Measurements from ENCODE around the gene TGFBR1.
"Not testable (repeated sequence)": the region's sequence is repeated elsewhere in the genome, so short reads cannot be mapped to it uniquely, and the experiment has no call there.

The TGFBR1 gene

DNA sequence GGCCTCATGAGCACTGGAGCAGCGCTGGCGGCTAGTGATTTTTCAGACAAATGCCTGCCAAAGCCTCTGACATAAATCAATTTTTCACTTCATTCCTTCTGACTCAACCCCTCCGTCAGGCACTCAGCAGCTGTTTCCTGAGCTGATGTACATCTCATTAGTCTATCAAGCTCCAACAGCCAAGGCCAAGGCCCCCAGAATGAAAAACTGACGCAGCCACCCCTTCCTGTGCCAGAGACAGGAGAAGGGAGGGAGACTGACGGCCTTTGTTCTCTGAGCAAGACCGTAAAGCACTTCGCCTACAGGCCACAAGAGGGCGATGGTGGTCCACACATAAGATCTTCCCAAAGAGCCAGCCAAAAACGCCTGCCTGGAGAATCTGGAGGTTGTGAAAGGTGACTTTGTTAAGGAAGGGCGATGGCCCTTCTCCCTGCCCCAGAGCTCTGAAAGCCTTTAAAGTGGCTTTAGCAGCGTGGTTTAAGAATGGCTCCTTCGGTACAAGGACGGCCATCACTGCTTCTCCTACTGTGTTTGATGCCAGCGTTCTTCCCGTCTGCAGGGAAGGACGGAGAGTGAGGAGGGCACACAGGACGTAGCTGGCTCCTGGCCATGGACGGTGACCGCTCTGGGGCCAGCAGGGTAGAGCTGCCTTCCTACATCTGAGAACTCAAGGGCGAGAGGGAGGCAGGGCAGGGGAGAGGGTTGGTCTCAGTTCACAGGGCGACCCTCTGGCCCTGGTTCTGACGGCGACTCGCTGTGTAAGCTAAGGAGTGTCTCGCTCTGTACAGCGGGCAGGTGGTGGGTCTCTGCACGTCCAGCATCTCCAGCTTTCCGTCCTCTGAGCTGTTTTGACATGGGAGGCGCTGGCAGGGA lies 79.8 kb downstream of the TGFBR1 start:
- peak; percentile 33 to 56 for DNase-seq (ENCODE audit: low read depth in 2 of 2, low spot score in 1 of 2)

DNA sequence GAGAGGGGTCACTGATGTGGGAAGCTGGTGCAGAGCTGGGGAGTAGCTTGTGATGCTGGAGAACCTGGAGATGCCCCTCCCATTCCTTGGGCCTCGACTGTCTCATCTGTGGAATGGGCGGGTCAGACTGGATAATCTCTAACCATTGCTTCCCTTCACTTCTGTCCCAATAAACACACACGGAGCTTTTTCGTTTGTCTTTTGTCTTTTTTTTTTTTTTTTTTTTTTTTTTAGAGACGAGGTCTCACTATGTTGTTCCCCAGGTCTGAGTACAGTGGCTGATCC lies 80.4 kb downstream of the TGFBR1 start:
- DNase-seq (ENCODE audit: low read depth in 2 of 2, low spot score in 1 of 2) = no peak

DNA sequence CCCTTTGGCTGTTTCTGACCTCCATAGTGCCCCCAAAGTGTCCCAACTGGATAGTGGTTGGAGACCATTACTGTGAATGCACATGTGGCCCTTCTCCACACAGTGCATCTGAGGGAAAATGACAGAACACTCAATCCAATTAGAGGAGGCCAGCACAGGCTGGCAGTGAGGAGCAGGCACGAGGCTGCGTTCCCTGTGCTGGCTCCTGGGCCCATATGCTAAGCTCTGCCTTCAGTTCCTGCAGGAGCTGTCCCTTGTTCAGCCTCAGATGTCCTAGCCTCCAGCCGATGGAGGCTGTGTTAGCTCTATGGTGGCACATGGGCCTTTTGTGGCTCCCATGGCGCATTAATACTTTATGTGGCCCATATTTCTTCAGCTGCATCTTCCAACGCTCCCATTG lies 81.0 kb downstream of the TGFBR1 start:
- DNase-seq (ENCODE audit: low read depth in 2 of 2, low spot score in 1 of 2) = no peak

DNA sequence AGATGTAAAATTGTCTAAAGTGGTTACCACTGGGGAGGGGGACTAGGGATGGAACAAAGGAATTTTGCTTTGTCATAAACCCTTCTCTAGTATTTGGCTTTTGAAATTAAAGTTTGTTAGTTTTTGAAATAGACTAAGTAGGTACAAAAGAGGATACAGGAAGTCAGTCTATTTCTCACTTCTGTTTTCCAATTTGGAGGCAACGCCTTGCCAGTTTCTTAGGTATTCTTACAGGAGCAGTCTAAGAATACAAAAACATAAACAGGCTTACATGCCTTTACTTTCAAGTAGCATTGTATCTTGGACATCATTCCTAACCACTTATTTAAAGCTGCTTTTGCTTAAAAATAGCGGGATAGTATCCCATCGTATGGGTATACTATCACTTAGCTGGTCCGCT lies 82.4 kb downstream of the TGFBR1 start:
- no peak for DNase-seq (ENCODE audit: low read depth in 2 of 2, low spot score in 1 of 2)

DNA sequence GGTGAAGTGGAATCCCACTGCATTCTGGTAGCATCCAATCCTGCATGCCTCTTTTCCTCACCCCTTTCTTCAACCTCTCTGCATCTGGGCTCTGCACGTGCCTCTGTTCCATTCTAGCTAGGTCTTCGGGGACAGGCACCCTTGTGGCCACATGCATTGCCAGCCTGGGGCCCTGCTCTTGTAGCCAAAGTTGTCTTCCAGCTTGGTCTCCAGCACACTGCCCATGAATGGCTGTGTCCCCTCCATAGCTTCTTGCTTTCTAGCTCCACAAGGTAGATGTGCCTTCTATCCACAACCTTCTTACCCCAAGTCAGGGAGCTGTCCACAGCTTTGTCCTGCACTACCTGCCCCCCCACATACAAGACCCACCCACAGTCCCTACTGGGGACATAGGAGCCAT lies 84.3 kb downstream of the TGFBR1 start:
- DNase-seq (ENCODE audit: low read depth in 2 of 2, low spot score in 1 of 2) = no peak

DNA sequence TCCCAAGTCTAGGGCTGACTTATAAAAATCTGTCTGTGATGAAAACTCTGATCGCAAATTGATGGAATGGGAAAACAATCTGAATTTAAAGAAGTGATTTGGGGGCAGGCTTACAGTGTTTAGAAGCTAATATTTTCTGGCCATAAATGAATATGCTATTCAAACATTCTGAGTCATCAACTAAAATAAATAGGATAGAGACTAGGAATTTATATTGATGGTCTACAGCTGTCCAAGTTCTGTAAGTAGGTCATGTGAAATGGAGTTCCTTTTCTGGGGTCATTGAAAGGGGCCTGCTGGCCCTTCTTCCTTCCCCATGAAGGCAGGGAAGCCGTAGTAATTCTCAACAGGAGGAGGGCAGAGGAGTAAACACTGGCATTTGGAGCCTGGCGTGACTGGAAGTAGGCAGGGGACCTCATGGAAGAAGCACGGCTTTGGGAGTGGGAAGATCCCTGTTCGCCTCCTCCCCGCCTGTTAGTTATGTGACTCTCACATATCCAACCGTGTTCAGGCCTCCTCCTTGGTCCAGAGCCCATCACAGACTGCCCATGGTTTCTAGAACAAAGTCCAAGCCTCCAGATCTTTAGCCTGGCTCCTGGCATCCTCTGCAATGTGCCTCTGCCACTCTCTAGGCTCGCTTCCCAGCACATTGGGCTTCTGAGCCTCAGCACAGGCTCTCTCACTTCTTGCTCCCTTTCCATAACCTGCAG lies 85.1 kb downstream of the TGFBR1 start:
- DNase-seq (ENCODE audit: low read depth in 2 of 2, low spot score in 1 of 2) = no peak

DNA sequence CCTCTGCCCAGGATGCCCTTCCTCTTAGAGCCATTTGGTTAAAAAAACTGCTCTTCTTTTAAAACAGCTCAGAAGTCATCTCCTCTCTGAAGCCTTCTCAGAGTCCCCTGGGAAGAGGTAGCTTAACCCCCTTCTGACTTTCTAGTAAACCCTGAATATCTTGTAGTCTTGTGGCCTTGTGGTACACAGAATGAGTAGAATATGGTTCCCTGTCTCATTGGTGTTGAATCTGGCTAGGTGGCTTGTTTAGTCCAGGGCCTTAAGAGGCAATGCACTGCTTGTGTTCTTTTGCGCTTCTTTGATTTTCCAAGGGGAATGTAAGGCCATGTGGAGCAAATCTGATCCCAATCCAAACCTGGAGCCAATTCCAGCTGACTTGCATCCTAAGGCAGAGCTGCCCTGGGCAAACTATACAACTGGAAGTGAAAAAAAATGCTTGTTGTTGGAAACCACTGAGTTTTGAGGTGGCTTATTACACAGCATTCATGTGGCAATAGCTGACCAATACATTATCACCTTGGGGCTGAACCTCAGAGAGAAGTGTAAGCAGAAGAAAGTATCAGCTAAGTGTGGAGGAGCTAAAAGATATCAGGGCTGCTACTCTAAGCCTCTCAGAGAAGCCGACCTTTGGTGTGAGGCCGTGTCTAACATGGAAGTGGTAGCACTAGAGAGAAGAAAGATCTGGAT lies 85.8 kb downstream of the TGFBR1 start:
- no peak for DNase-seq (ENCODE audit: low read depth in 2 of 2, low spot score in 1 of 2)

DNA sequence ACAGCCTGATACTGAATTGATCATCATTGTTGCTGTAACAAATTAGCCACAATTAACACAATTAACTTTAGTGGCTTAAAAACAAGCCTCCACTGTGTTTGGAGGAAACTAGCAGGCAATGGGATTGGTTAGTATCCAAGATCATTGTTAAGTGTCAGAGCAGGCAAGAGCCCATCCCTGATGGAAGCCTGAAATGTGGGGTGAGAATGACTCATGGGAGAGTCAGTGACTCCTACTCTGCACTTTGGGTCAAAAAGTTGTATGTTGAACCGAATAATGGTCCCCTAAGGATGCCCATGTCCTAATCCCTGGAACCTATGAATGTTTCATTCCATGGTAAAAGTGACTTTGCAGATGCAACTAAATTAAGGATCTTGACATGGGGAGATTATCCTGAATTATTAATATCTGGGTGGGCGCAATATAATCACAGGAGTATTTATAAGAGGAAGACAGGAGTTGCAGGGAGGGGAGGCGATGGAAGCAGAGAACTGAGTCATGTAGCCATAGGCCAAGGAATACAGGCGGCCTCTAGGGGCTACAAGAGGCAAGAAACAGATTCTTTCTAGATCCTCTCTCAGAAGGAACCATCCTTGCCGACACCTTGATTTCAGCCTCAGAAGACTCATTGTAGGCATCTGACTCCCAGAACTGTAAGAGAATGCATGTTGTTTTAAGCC lies 88.0 kb downstream of the TGFBR1 start:
- DNase-seq (ENCODE audit: low read depth in 2 of 2, low spot score in 1 of 2) = no peak

DNA sequence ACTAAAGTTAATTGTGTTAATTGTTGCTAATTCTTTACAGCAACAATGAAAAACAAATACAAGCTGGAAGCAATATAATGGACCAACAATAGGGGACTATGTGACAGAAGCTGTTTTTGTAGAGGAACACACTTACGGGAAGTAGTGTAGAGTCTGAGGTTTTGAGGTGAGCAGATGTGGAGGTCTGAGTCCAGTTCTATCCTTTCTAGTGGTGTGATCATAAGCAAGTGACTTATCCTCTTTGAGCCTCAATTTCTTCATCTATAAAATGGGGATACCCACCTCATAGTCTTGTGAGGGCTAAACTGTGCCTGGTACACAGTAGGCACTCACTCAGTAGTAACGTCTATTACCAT lies 88.5 kb downstream of the TGFBR1 start:
- DNase-seq (ENCODE audit: low read depth in 2 of 2, low spot score in 1 of 2) = no peak

DNA sequence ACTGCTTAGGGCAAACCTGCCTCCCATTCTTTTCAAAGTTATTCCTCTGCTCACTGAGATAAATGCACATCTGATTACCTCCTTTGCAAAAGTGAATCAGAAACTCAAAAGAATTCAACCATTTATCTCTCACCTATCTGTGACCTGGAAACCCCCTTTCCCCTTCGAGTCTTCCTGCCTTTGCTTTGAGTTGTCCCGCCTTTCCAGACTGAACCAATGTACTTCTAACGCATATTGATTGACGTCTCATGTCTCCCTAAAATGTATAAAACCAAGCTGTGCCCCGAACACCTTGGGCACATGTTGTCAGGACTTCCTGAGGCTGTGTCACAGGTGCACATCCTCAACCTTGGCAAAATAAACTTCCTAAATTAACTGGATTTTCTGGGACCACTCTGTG lies 91.6 kb downstream of the TGFBR1 start:
- DNase-seq (ENCODE audit: low read depth in 2 of 2, low spot score in 1 of 2) = not testable (repeated sequence)

DNA sequence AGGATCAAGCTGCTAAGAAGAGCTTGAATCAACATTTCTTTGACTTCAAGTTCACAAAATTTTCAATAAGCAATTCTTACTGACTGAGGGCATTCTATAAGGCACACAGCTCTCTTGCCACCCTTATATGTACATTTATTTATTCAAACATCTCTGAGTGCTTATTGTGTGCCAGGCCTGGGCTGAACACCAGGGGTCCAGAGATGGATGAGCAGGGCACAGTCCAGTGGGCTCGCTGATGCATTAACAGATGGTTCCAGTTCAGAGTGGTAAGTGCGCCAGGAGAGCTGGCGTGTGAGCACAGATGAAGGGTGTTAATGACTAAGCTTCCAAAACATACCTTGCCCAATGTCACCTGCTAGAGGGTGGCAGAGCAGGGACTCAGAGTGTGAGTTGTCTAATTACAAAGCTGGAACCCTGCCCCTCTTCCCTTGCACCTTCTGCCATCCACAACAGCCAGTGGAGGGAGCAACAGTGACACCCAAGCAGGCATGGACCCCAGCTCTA lies 92.3 kb downstream of the TGFBR1 start:
- DNase-seq (ENCODE audit: low read depth in 2 of 2, low spot score in 1 of 2) = no peak

DNA sequence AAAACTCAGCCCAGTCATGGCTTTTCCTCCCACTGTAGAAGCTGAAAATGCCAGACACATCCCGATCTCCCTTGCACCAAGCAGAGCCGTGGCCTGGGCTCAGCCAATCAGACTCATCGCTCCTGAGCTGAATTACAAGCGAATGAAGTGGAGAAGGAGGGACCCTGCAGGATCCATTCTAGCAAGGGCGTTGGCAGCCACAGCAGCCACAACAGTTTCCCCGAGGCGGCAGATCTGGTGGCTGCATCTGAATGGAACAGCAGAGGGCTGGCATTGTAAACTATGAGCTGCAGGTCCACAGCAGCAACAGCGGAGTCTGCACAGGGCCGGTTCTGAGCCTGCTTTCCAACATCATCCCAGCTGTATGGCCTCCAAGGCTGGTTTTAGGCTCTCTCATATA lies 93.1 kb downstream of the TGFBR1 start:
- DNase-seq (ENCODE audit: low read depth in 2 of 2, low spot score in 1 of 2) = no peak

DNA sequence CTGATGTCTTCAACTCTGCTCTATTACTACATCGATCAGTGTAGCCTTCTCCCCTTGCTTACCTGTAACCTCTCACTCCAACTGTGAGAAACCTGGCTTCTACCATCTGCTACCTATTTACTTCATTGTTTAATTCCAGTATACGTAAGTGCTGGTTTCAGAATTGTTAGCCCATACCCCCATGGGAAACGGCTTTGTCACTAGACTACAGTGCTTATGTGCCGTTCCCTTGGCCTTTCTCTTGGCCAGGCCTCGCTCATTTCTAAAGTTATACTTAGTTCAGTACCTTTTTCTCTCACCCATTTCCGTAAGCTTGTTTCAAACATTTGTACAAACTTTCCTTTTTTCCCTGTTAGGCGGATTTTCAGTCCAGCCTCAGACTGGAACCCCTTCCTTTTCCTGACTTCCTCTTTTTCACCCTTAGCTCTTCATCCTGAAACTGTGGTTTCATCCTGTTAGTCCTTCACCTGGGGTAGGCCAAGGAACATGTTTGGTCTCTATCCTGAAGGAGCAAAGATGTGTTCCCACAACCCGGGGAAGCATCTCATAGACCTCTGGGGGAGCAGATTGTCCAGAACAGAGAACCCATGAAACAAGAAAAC lies 95.1 kb downstream of the TGFBR1 start:
- DNase-seq (ENCODE audit: low read depth in 2 of 2, low spot score in 1 of 2) = no peak

DNA sequence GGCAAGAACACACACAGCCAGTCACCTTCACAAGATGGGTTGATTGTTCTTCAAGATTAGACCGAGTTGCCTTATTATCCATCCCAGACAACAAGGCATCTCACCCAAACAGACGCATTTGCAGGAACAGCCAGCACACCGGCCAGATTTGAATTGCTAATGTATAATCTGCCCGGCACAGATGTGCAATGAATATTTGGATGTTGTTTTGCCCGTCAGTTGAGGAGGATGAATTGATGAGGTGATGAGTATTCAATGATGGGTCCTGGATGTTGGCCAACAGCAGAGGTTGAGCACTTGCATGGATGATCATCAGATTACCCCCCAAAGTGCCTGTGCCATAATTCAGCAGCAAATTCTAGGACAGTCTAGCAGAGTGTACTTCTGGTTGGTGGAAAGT lies 96.7 kb downstream of the TGFBR1 start:
- DNase-seq (ENCODE audit: low read depth in 2 of 2, low spot score in 1 of 2) = no peak
